Loucy (cell line): Measurements from ENCODE around the gene MARCHF6.

ENCODE experiments used
- H2AFZ ChIP-seq: fragments of 200-600 bp; sonication (generic); 2 replicates; pipeline ENCODE4 v1.6.0; 2016; ENCODE audit warnings: antibody characterized with exemption, mild to moderate bottlenecking, low read length, moderate library complexity
- H3F3A ChIP-seq: fragments of 200-600 bp; 2 replicates; pipeline ENCODE4 v1.6.0; 2016; ENCODE audit warnings: antibody characterized with exemption, low read depth, mild to moderate bottlenecking
- H3K27me3 ChIP-seq: fragments of 200-600 bp; sonication (generic); 2 replicates; pipeline ENCODE4 v1.6.1; 2014; ENCODE audit warnings: low read length, mild to moderate bottlenecking; ENCODE audit not compliant: insufficient read depth, poor library complexity, severe bottlenecking
- H3K36me3 ChIP-seq: fragments of 200-600 bp; sonication (generic); 2 replicates; pipeline ENCODE4 v1.6.1; 2016; ENCODE audit warnings: low read length; ENCODE audit not compliant: insufficient read depth
- H3K4me1 ChIP-seq: fragments of 200-600 bp; sonication (generic); 2 replicates; pipeline ENCODE4 v1.5.1; 2014; ENCODE audit warnings: low read length, mild to moderate bottlenecking; ENCODE audit not compliant: insufficient read depth, poor library complexity, severe bottlenecking
- H3K4me2 ChIP-seq: fragments of 200-600 bp; sonication (generic); 2 replicates; pipeline ENCODE4 v1.6.0; 2014; ENCODE audit warnings: antibody characterized with exemption, low read length, low read depth, mild to moderate bottlenecking; ENCODE audit not compliant: poor library complexity, severe bottlenecking
- H3K4me3 ChIP-seq: fragments of 200-600 bp; sonication (generic); 2 replicates; pipeline ENCODE4 v1.5.1; 2014; ENCODE audit warnings: low read length, mild to moderate bottlenecking, mixed read lengths; ENCODE audit not compliant: poor library complexity, severe bottlenecking
- H3K79me2 ChIP-seq: fragments of 200-600 bp; sonication (generic); 2 replicates; pipeline ENCODE4 v1.6.1; 2014; ENCODE audit warnings: low read length; ENCODE audit not compliant: insufficient read depth
- H3K9ac ChIP-seq: fragments of 200-600 bp; sonication (generic); 2 replicates; pipeline ENCODE4 v1.6.0; 2014; ENCODE audit warnings: mild to moderate bottlenecking, low read depth, low read length, moderate library complexity; ENCODE audit not compliant: poor library complexity, severe bottlenecking
- H3K9me2 ChIP-seq: fragments of 200-600 bp; sonication (generic); replicated peaks from 2 replicates; pipeline ENCODE4 v1.6.1; 2016; ENCODE audit warnings: low read depth, low read length, mixed read lengths
- H3K9me3 ChIP-seq: fragments of 200-600 bp; sonication (generic); 2 replicates; pipeline ENCODE4 v1.6.1; 2014; ENCODE audit warnings: mild to moderate bottlenecking, antibody characterized with exemption, low read length, low read depth; ENCODE audit not compliant: insufficient read depth
- H4K20me1 ChIP-seq: fragments of 200-600 bp; sonication (generic); 2 replicates; pipeline ENCODE4 v1.6.0; 2014; ENCODE audit warnings: antibody characterized with exemption, low read length, mild to moderate bottlenecking; ENCODE audit not compliant: insufficient read depth, poor library complexity, severe bottlenecking
- EZH2phosphoT487 ChIP-seq: fragments of 200-600 bp; IDR thresholded peaks from 2 replicates; pipeline ENCODE4 v1.6.1; 2018; ENCODE audit warnings: antibody characterized with exemption, mild to moderate bottlenecking, moderate library complexity, borderline replicate concordance
- TF ChIP-seq, protein P1 (sequence below): fragments of 200-600 bp; sonication (generic); conservative IDR thresholded peaks from 2 replicates; pipeline ENCODE4 v1.5.1; 2014; ENCODE audit warnings: mild to moderate bottlenecking, antibody characterized with exemption, low read length

Gene MARCHF6

DNA sequence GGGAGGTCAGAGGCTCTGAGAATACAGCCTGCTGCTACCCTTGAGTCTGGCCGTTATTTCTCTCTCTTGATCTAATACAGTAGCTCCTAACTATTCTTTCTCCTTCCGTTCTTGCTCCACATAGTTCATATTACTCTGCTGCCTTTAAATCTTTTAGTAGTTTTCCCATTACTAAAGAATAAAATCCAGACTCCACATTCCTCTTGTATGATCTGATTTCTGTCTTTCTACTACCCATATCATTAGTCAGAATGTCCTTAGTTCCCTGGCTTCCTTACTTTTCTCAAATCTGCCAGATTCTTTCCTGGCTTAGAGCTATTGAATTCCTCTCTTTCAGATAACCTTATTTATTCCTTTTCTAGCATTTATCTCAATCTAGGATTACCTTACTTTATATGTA lies 40.0 kb downstream of the MARCHF6 start:
- Histone ChIP-seq H3K9ac (no peak overlapping the region), H3K27me3 (no peaks in the 10 kb centered on the region), H4K20me1 (peaks cover 7% of the 10 kb centered on the region), H3K4me3 (no peak overlapping the region), H3F3A (no peaks in the 10 kb centered on the region), H3K9me2 (no peaks in the 10 kb centered on the region), H3K36me3 (peaks cover 94% of the 10 kb centered on the region), H2AFZ (no peak overlapping the region), H3K4me2 (no peak overlapping the region), H3K4me1 (no peaks in the 10 kb centered on the region), H3K79me2 (peaks cover 11% of the 10 kb centered on the region; the same call in 1 of the 2 replicates), H3K9me3 (no peaks in the 10 kb centered on the region)
- TF ChIP-seq, protein P1, sequence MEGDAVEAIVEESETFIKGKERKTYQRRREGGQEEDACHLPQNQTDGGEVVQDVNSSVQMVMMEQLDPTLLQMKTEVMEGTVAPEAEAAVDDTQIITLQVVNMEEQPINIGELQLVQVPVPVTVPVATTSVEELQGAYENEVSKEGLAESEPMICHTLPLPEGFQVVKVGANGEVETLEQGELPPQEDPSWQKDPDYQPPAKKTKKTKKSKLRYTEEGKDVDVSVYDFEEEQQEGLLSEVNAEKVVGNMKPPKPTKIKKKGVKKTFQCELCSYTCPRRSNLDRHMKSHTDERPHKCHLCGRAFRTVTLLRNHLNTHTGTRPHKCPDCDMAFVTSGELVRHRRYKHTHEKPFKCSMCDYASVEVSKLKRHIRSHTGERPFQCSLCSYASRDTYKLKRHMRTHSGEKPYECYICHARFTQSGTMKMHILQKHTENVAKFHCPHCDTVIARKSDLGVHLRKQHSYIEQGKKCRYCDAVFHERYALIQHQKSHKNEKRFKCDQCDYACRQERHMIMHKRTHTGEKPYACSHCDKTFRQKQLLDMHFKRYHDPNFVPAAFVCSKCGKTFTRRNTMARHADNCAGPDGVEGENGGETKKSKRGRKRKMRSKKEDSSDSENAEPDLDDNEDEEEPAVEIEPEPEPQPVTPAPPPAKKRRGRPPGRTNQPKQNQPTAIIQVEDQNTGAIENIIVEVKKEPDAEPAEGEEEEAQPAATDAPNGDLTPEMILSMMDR, result no peak
- no peak for TF ChIP-seq EZH2phosphoT487

DNA sequence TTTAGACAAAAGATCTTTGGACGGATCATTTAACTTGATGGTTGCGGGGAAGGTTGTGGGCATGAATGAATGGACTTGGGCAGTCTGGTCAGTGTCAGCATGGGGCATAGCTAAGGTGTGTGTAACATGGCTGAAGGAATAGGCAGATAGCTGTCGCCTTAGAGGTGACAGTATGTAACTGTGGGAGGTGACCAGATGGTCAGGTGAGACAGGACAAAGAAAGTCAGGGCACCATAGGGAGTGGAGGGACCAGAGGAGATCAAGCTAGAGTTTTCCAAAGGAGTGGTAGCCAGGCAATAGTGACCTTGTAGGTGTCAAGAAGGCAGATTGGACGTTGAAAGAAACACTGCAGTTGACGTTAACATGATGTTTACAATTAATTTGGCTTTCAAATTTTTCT lies 43.1 kb downstream of the MARCHF6 start:
- H3K36me3 ChIP-seq, result peaks cover 92% of the 10 kb centered on the region

DNA sequence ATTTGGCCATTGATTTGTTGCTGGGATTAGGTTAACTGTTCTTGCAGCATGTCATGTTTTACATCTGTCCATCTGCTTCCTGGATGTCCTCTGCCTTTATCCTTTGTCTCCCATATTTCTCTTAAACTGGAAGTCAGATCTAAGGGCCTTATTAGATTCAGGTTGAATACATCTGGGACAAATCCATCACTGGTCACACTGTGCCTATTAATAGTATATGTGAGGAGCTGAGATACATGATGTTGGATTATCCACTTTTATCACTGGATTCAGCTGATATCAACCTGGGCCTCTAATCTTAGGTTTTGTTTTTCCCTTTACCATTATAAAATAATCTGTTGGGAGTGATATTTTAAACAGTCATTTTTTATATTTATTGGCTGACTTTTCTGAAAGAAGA lies 46.3 kb downstream of the MARCHF6 start:
- Histone ChIP-seq H3K9ac (no peak overlapping the region), H3K4me1 (no peaks in the 10 kb centered on the region), H3F3A (no peaks in the 10 kb centered on the region), H3K27me3 (no peaks in the 10 kb centered on the region), H2AFZ (no peak overlapping the region), H3K9me3 (no peaks in the 10 kb centered on the region), H4K20me1 (peaks cover 7% of the 10 kb centered on the region), H3K36me3 (peaks cover 95% of the 10 kb centered on the region), H3K4me3 (no peak overlapping the region), H3K9me2 (no peaks in the 10 kb centered on the region), H3K79me2 (no peaks in the 10 kb centered on the region), H3K4me2 (no peak overlapping the region)
- TF ChIP-seq EZH2phosphoT487, result no peak
- TF ChIP-seq, protein P1, result no peak

More for the DNA sequence above, 43.1 kb downstream of the MARCHF6 start:
- Histone ChIP-seq H4K20me1 (no peaks in the 10 kb centered on the region), H3K4me2 (no peak overlapping the region), H3K4me1 (no peaks in the 10 kb centered on the region), H3F3A (no peaks in the 10 kb centered on the region), H3K9ac (no peak overlapping the region), H3K4me3 (no peak overlapping the region), H3K9me2 (no peaks in the 10 kb centered on the region), H2AFZ (no peak overlapping the region), H3K9me3 (no peaks in the 10 kb centered on the region), H3K79me2 (no peaks in the 10 kb centered on the region), H3K27me3 (no peaks in the 10 kb centered on the region)
- TF ChIP-seq, protein P1, result no peak
- no peak for TF ChIP-seq EZH2phosphoT487
